Karpas-422 (cell line): ENCODE results near the gene NMNAT3. TPM values are rescaled to one million over a fixed set of nuclear protein-coding genes. Genes with fewer than 3 reads are reported as not detected.

Experiments used
- DNase-seq: peaks from one replicate; pipeline ENCODE4 v3.0.0-alpha.2; 2015
- H2AFZ ChIP-seq: fragments of 200-600 bp; sonication (generic); 2 replicates; pipeline ENCODE4 v1.6.1; 2014; ENCODE audit warnings: antibody characterized with exemption, low read length, mixed read lengths
- H3K27ac ChIP-seq: fragments of 200-600 bp; sonication (generic); 2 replicates; pipeline ENCODE4 v1.5.1; 2014; ENCODE audit warnings: mild to moderate bottlenecking, low read length, moderate library complexity
- H3K27me3 ChIP-seq: fragments of 200-600 bp; sonication (generic); 2 replicates; pipeline ENCODE4 v1.6.1; 2014; ENCODE audit warnings: low read length, mixed read lengths
- H3K36me3 ChIP-seq: fragments of 200-600 bp; sonication (generic); 2 replicates; pipeline ENCODE4 v1.6.1; 2014; ENCODE audit warnings: low read length, mixed read lengths; ENCODE audit not compliant: insufficient read depth
- H3K4me1 ChIP-seq: fragments of 200-600 bp; sonication (generic); 2 replicates; pipeline ENCODE4 v1.6.1; 2014; ENCODE audit warnings: mild to moderate bottlenecking, low read length, mixed read lengths
- H3K4me2 ChIP-seq: fragments of 200-600 bp; sonication (generic); 2 replicates; pipeline ENCODE4 v1.6.1; 2014; ENCODE audit warnings: low read length, low read depth, mild to moderate bottlenecking; ENCODE audit not compliant: poor library complexity, severe bottlenecking
- H3K4me3 ChIP-seq: fragments of 200-600 bp; sonication (generic); 2 replicates; pipeline ENCODE4 v1.5.1; 2014; ENCODE audit warnings: mild to moderate bottlenecking, antibody characterized with exemption, low read length, mixed read lengths
- H3K79me2 ChIP-seq: fragments of 200-600 bp; sonication (generic); 2 replicates; pipeline ENCODE4 v1.6.1; 2014; ENCODE audit warnings: mild to moderate bottlenecking, low read length, mixed read lengths
- H3K9ac ChIP-seq: fragments of 200-600 bp; sonication (generic); 2 replicates; pipeline ENCODE4 v1.6.0; 2014; ENCODE audit warnings: low read length
- H3K9me2 ChIP-seq: fragments of 200-600 bp; sonication (generic), shearing (Covaris generic); replicated peaks from 2 replicates; pipeline ENCODE4 v1.6.0; 2014; ENCODE audit warnings: mild to moderate bottlenecking, low read length, moderate library complexity; ENCODE audit not compliant: insufficient read depth
- H3K9me3 ChIP-seq: fragments of 300-700, 200-600 bp; sonication (generic); 2 replicates; pipeline ENCODE4 v1.6.1; 2014; ENCODE audit warnings: low read length, mixed read lengths
- H4K20me1 ChIP-seq: fragments of 200-600 bp; sonication (generic); 2 replicates; pipeline ENCODE4 v1.6.1; 2014; ENCODE audit warnings: mild to moderate bottlenecking, antibody characterized with exemption, low read length, low read depth; ENCODE audit not compliant: insufficient read depth
- total RNA-seq: library from RNA; depleted of rRNA; stranded (reverse); fragments of >200 nt; shearing (Covaris generic); gene quantifications from 2 replicates; pipeline ENCODE4 v1.2.3, GENCODE V29; 2014; ENCODE audit warnings: low replicate concordance

NMNAT3 gene
- total RNA-seq, 1 experiment from 2014 or later, result not detected

- no peak overlapping the region for H3K4me3 ChIP-seq
- no peak overlapping the region for H2AFZ ChIP-seq
- H3K9me3 ChIP-seq, result no peaks in the 10 kb centered on the region
- H3K79me2 ChIP-seq, result no peaks in the 10 kb centered on the region
- H3K9me2 ChIP-seq, result no peaks in the 10 kb centered on the region
- H3K36me3 ChIP-seq, result no peaks in the 10 kb centered on the region
- H3K4me2 ChIP-seq, result no peak overlapping the region
- no peaks in the 10 kb centered on the region for H3K27me3 ChIP-seq
- DNase-seq, result no peak
- no peak overlapping the region for H3K9ac ChIP-seq
- H4K20me1 ChIP-seq, result no peaks in the 10 kb centered on the region
- no peak overlapping the region for H3K27ac ChIP-seq
- H3K4me1 ChIP-seq, result no peaks in the 10 kb centered on the region
These were observed 57.3 kb downstream of the NMNAT3 start for GRCh38 chr3:139620438-139620837.

- H4K20me1 ChIP-seq, result no peaks in the 10 kb centered on the region
- no peak overlapping the region for H2AFZ ChIP-seq
- no peak overlapping the region for H3K27ac ChIP-seq
- H3K79me2 ChIP-seq, result no peaks in the 10 kb centered on the region
- no peaks in the 10 kb centered on the region for H3K9me2 ChIP-seq
- no peaks in the 10 kb centered on the region for H3K4me1 ChIP-seq
- no peak for DNase-seq
- H3K9ac ChIP-seq, result no peak overlapping the region
- no peak overlapping the region for H3K4me3 ChIP-seq
- H3K9me3 ChIP-seq, result no peaks in the 10 kb centered on the region
- H3K4me2 ChIP-seq, result no peak overlapping the region
- no peaks in the 10 kb centered on the region for H3K36me3 ChIP-seq
- no peaks in the 10 kb centered on the region for H3K27me3 ChIP-seq
These were observed 58.3 kb downstream of the NMNAT3 start for GRCh38 chr3:139619484-139619883.

- Histone ChIP-seq H2AFZ (no peak overlapping the region), H3K79me2 (no peaks in the 10 kb centered on the region), H3K9me2 (no peaks in the 10 kb centered on the region), H3K27me3 (no peaks in the 10 kb centered on the region), H3K4me3 (no peak overlapping the region), H3K36me3 (no peaks in the 10 kb centered on the region), H3K9me3 (no peaks in the 10 kb centered on the region), H3K4me2 (no peak overlapping the region), H3K27ac (no peak overlapping the region), H4K20me1 (no peaks in the 10 kb centered on the region), H3K4me1 (no peaks in the 10 kb centered on the region), H3K9ac (no peak overlapping the region)
- DNase-seq, result no peak
These were observed 60.0 kb downstream of the NMNAT3 start for GRCh38 chr3:139617672-139618268.

GRCh38 chr3:139611528-139611927 lies 66.2 kb downstream of the NMNAT3 start:
- Histone ChIP-seq H2AFZ (no peak overlapping the region), H4K20me1 (no peaks in the 10 kb centered on the region), H3K36me3 (no peaks in the 10 kb centered on the region), H3K79me2 (no peaks in the 10 kb centered on the region), H3K27ac (no peak overlapping the region), H3K9me3 (no peaks in the 10 kb centered on the region), H3K4me2 (no peak overlapping the region), H3K9ac (no peak overlapping the region), H3K4me1 (no peaks in the 10 kb centered on the region), H3K27me3 (no peaks in the 10 kb centered on the region), H3K9me2 (no peaks in the 10 kb centered on the region), H3K4me3 (no peak overlapping the region)
- DNase-seq, result no peak

- Histone ChIP-seq H3K36me3 (no peaks in the 10 kb centered on the region), H4K20me1 (no peaks in the 10 kb centered on the region), H3K9ac (no peak overlapping the region), H3K9me3 (no peaks in the 10 kb centered on the region), H3K27ac (no peak overlapping the region), H3K4me1 (no peaks in the 10 kb centered on the region), H3K79me2 (no peaks in the 10 kb centered on the region), H3K4me2 (no peak overlapping the region), H3K9me2 (no peaks in the 10 kb centered on the region), H3K27me3 (no peaks in the 10 kb centered on the region), H3K4me3 (no peak overlapping the region), H2AFZ (no peak overlapping the region)
- DNase-seq, result no peak
These were observed 66.9 kb downstream of the NMNAT3 start for GRCh38 chr3:139610886-139611285.

GRCh38 chr3:139608924-139609323 lies 68.8 kb downstream of the NMNAT3 start:
- no peaks in the 10 kb centered on the region for H3K9me3 ChIP-seq
- H3K4me2 ChIP-seq, result no peak overlapping the region
- H4K20me1 ChIP-seq, result no peaks in the 10 kb centered on the region
- H3K4me3 ChIP-seq, result no peak overlapping the region
- DNase-seq, result no peak
- H3K4me1 ChIP-seq, result no peaks in the 10 kb centered on the region
- H3K79me2 ChIP-seq, result no peaks in the 10 kb centered on the region
- H3K9me2 ChIP-seq, result no peaks in the 10 kb centered on the region
- H3K27ac ChIP-seq, result no peak overlapping the region
- H3K9ac ChIP-seq, result no peak overlapping the region
- no peaks in the 10 kb centered on the region for H3K36me3 ChIP-seq
- no peak overlapping the region for H2AFZ ChIP-seq
- H3K27me3 ChIP-seq, result no peaks in the 10 kb centered on the region

GRCh38 chr3:139608108-139608380 lies 69.7 kb downstream of the NMNAT3 start:
- Histone ChIP-seq H3K36me3 (no peaks in the 10 kb centered on the region), H3K27me3 (no peaks in the 10 kb centered on the region), H3K27ac (no peak overlapping the region)

GRCh38 chr3:139607257-139608107 lies 70.3 kb downstream of the NMNAT3 start:
- no peak overlapping the region for H3K4me2 ChIP-seq

More at GRCh38 chr3:139608108-139608380, 69.7 kb downstream of the NMNAT3 start:
- Histone ChIP-seq H3K4me1 (no peaks in the 10 kb centered on the region), H3K4me2 (no peak overlapping the region), H3K4me3 (no peak overlapping the region), H4K20me1 (no peaks in the 10 kb centered on the region), H3K9me3 (no peaks in the 10 kb centered on the region), H3K9ac (no peak overlapping the region), H3K79me2 (no peaks in the 10 kb centered on the region), H2AFZ (no peak overlapping the region), H3K9me2 (no peaks in the 10 kb centered on the region)
- no peak for DNase-seq

More at GRCh38 chr3:139607257-139608107, 70.3 kb downstream of the NMNAT3 start:
- Histone ChIP-seq H3K27me3 (no peaks in the 10 kb centered on the region), H3K36me3 (no peaks in the 10 kb centered on the region), H3K9me3 (no peaks in the 10 kb centered on the region), H3K4me3 (no peak overlapping the region), H4K20me1 (no peaks in the 10 kb centered on the region), H2AFZ (no peak overlapping the region), H3K79me2 (no peaks in the 10 kb centered on the region), H3K27ac (no peak overlapping the region), H3K9me2 (no peaks in the 10 kb centered on the region), H3K4me1 (no peaks in the 10 kb centered on the region), H3K9ac (no peak overlapping the region)
- DNase-seq, result no peak
